Hematopoietic multipotent progenitor cell treated with erythropoietin and hydrocortisone succinate and interleukin-3 and kit ligand, for 4 days (in vitro differentiated cells): ENCODE data around the gene ZBTB7C.

Experiments
- DNase-seq: peaks from one replicate; pipeline ENCODE4 v3.0.0-alpha.2; 2015

Gene ZBTB7C

DNA sequence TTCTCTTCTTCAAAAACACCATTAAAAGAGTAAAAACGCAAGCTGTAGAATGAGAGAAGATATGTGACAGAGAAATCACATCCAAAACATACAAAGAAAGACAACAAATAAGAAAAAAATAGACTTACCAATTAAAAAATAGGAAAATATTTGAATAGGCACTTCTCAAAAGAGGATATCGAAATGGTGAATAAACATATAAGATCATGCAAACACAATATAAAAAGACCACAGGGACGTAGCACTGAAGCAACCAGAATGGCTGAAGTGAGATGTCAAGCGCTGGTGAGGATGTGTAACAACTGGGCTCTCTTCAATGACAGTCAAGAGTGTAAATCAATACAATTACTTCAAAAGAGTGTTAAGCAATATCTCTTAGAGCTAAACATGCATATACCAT is 202.3 kb downstream of the ZBTB7C start:
- no peak for DNase-seq

DNA sequence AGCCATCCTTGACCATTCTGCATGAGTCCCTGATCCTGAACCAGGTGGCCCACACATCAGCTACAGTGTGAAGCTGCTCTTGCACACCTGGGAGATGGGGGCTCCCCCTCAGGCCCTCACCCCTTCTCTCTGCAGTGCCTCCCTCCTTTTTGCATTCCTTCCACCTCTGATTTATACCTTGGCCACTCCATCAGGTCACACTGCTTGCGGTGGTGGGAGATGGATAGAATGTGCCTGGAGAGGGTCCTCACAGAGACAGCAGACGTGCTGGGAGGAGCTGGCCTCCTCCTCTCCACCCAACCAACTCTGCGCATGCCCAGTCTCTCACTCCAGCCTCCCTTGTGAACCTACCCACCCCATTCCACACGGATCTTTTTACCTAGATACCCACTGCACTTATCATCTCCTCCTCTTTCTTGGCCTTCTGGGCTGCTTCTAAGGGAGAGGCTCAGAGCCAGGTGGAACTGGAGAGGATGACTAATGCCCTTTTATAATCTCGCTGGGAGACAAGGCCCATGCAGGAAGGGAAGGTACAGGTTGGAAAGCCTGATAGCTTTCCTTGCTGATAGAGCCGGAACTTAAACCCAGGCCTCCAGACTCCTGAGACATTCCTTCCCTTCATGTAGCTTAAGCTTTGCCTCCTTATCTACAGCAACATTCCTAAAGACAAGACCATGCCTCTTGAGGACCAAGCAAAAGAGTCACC is 205.1 kb downstream of the ZBTB7C start:
- DNase-seq = no peak

DNA sequence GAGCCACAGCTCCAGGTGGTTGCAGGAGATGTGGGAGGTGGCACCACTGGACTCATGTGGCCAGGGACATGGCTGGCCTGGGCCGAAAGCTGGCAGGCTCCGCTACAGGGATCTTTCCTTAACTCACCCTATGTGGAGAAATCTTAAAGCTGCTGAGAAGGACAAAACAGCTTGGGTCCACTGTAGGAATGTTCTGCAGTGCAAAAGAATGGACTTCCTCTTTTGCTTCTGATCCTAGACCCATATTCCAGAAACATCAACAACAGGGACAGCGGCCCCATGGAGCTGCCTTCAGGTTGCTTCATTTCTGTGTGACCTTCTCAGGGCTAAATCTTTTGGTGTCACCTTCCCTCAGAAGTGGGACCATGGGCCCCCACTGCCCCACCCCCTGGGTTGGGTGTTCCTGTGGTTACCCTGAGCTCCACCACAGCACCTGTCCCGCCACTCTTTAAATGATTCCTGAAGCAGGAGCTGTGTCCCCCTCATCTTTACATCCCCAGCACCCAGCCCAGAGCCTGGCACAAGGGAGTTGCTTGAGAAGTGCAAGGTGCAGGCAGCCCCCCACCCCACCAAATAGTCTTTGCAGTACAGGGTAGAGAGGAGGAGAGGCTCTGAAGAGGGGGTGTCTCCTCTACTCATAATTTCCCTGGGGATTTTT is 205.8 kb downstream of the ZBTB7C start:
- DNase-seq = no peak

DNA sequence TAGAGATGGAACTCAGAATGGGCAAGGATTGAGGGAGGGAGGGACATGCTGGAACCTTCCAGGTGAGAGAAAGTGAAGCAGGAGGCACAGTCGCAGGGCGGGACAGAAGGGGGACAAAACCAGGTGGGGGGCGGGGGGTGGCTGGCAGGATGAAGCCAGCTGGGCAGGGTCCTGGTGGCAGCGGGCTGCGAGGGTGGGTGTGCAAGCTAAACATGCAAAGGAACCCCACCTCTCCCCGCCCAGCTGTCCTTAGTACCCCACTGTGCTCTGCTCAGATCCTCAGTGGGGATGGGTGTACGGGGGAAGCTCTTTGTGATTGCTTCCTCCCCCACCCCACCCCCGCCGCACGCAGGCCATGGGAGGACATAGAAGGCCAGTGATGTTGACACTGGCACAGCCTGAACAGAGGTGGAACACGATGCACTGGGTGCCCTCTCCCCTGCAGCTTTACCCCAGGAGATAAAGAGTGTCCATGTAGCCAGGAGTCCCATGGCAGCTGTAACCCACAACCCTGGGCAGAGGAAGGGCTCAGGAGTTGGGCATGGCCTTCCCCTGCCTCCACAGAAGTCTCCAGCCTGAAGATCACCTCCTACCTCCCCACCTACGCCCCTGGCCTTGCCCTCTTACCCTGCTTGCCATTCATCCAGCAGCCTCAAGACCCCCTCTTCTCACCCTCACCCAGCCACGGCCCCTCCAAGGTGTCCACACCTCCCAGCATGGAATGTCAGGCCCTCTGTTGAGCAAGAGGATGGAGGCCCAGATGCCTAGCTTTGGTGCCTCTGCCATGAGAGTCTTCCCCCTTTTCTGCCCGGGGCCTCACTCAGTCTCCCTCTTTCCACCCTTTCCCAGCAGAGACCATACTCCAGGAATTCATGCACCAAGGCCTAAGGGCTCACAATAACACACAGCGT is 206.6 kb downstream of the ZBTB7C start:
- DNase-seq = no peak

DNA sequence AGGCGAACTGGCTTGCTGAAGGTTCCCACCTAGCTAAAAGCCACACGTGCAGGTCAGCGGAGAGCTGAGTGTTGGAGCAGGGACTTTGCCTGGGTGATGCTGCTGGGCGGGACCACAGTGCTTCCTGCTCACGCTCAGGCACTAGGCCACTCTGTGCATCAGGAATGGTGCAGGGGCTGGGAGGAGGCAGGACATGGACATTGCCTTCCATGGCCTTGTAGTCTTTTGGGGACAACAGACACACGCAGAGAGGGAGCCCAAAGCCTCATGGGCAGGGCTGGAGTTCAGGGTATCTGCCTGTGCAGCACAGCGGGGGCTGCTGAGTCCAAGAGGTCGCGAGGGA is 207.2 kb downstream of the ZBTB7C start:
- DNase-seq = no peak

DNA sequence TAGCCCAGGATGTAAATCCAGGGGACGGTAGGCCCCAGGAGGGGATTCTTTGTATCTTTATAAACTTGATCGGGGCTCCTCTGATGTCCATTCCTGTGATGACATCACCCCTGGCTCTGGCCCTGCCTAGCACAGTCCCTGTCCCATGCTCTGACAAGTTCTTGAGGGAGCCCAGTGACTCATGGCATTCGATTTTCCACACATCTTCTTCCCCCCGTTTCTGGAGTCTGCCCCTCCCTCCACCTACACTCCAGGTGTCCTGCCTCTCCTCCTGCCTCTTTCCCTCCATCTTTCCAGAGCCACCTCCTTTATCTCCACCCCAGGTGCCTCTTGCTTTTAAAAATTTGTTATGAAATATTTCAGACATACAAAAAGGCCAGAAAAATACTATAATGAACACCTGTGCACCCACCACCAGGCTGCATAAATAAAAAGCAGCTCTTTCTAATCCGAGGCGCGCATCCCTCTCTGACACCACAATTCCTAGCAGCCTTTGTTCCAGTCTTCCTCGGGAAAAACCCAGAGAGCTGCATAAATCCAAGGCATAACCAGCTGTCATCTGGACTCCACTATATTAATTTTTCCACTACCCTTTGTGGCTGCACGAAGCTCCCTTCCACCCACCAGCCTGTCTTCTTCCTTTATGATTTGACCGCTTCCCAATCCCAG is 207.7 kb downstream of the ZBTB7C start:
- no peak for DNase-seq

DNA sequence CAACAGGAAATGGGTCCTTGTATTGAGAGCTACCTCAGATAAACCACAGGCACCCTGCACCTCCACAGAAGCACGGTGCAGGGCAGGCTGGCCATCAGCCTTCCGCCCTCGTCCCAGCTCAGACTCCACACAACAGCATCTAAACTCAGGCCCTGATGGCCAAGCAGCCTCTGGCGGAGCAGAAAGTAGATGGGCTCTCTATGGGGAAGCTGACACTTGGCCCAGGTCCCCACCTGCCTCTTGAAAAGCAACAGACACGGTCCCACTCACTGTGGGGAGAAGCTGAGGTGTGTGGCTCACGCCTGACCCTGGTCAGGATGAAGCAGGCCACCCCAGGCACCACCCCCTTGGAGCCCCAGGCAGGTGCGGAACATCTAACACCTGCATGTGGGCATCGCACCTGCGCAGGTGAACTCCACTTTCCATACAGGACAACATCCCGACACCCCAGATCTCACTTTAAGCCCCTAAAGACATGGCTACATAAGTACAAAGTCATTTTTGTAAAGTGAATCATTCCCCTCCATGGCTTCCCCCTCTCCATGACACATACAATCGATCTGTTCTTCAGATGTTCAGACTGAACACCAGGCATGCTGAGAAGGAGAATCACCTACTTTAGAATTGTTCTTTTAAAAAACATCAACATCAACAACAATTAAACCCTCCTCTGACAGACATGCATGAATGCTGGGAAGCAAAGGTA is 208.4 kb downstream of the ZBTB7C start:
- no peak for DNase-seq

DNA sequence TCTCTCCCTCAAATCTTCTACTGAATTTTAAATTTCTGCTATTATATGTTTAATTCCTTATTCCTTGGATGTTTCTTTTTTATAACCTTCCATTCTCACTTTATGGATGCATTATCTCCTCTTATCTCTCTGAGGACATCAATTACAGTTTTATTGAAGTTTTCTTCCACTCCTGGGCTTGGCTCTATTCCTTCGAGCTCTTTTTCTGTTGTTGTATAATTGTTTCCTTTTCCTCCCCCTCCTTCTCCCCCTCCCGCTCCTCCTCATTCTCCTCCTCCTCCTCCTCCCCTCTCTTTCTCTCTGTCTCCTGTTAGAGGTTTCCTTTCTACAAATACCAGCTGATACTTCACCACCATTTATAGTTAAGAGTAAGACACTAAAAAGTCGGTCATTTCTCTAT is 209.8 kb downstream of the ZBTB7C start:
- no peak for DNase-seq

DNA sequence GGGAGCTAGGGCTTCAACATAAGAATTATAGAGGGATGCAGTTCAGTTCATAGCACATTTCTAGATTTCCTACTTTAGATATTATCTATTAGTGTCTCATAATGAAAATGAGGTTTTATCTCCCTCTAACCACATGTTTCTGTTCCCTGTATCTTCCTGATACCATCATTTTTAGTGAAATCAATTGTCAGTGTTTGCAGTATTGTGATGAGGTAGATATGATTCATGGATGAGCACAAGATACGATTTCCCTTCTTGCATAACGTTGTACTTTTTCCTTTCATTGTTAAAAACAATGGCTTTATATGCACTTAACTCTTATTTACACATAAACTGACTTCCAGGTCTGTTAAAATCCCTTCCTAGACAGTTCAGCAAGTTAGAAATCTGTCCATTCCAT is 211.4 kb downstream of the ZBTB7C start:
- DNase-seq = no peak

DNA sequence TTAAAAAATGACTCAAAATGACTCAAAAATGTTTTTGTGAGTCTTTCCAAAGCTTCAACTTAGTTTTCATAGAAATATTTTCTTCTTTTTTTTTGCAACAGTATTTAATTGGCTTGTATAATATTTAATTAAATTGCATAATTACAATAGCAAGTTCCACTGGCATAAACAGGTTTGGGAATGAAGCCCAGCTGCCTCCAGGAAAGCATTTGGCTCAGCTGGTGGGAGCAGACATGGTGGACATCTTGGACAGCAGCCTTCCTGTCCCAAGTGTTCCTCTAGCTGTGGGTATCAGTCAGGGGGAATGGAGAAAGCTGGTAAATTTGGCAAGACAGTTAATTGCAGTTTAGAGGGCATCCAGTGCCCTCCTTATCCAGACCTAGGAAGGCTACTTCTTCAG is 213.4 kb downstream of the ZBTB7C start:
- DNase-seq = no peak

DNA sequence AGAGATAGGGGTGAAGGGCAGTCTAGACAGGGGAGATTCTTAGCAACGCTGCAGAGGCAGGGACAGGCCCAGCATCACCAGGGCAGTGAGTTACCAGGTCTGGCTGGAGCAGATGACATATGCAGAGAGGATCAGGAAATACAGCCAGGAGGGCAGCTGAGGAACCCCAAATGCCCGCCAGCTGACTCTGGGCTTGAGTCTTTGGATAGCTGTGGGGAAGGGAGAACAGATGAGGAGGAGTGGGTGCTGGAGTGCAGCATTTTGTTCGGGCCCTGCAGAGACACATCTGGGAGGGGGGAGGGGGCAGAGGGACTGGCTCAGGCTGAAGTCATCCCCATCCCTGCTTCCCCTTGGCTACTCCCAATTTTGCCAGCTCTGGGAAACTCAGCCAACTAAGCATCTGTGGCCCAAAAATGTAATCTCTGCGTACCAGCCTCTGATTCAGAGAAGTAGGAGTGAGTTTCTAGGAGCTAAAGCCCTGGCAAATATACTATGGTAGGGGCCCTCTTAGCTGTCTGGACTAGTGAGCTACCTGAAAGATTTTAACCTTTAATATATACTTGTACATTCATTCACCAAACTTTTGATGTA is 214.5 kb downstream of the ZBTB7C start:
- DNase-seq = no peak

DNA sequence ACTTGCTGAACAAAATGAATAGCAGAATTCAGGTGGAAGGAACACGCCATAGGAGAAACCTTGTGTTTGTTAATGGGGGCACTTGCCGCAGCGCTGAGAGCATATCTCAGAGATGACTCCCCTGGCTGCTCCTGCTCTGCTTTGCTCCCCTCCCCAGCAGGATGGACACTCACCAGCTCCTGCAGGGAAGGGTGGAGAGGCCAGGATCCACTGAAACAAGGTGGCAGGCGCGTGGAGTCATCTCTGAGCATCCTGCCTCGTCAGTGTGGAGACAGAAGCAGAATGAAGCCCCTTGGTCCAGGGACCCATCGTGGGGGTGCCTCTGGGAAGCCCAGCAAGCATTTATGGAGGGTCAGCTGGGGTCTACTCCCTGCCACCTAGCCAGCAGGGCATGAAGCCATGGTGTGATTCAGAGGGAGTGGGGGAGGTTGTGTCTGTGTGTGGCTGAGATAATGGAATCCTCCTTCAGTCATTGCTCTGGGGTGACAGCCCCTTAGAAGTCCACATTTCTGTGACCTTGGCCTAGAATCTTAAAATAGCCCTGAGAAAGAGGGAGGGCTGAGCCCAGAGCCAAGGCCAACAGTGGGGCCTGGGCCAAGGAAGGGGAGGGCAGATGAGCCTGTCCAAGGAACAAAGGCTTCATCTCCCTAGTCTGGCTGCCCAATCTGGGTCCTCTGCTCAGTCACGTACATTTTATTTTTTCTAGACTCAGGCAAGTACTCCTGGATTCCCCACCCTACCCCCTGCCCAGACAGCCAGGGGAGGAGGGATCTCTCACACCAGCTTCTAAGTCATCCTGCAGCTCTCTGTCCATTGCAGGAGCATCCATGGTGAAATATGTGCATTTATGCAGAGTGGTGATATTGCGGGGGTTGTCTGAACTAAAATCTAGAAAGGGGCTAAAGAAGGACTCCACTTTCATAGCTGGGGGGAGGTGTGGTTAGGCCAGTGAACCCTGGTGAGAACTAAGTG is 215.4 kb downstream of the ZBTB7C start:
- no peak for DNase-seq

DNA sequence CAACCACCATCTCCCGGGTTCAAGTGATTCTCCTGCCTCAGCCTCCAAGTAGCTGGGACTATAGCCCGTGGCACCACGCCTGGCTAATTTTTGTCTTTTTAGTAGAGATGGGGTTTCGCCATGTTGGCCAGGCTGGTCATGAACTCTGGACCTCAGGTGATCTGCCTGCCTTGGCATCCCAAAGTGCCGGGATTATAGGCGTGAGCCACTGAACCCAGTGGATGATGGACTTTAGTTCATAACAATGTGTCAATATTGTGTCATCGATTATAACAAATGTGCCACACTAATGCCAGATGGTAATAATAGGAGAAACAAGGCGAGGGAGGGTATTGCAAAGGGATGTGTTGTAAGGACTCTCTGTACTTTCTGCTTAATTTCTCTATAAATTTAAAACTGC is 216.6 kb downstream of the ZBTB7C start:
- DNase-seq = no peak

DNA sequence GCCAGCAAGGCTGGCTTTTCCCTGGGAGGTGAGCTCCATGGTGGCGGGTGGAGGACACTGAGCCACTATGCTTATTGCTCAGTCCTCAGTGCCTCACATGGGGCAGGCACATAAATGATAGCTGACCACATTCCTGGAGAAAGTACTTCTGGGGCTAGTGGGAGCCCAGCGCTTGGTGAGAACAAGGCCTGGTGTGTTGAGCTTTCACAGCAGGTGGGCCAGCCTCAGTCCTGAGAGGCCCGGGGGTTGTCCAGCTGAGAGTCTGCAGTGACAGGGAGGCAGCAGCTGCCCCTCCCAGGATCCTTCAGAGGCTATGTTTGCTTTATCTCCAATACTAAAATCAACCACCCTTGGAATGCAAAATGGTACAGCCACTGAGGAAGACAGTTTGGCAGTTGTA is 217.7 kb downstream of the ZBTB7C start:
- no peak for DNase-seq

DNA sequence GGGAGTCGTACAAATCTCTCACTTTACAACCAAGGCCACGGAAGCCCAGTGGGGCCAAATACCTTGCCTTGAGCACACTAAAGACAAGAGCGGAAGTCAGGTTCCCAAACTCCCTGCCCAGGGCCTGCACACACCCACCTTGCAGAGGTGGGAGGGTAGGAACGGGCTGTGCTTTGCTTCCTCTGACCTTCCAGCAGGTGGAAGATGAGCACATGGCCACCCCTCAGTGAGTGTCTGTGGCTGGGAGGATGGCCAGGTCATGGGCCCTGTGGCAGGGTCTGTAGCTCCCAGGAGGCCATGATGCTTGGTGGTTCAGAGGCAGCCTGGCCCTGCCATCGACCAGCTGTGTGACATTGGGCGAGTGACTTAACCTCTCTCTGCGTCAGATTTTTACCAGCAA is 218.2 kb downstream of the ZBTB7C start:
- no peak for DNase-seq

DNA sequence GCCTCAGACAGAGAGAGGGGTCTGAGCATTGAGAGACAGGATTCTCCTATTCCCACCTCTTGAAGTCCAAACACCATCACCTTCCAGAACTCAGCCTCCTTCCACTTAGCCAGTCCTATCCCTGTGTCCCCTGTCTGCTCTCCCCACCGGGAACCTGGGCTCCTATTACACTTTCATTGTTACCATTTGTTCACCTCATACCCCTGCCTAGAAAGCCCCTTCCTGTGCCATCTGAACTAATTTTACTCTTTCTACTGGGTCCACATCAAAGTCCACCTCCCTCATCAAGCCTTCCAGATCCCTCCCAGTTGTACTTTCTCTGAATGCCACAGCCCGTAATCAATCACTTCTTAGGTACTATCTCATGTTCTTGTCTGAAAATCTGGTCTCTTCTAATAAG is 220.6 kb downstream of the ZBTB7C start:
- no peak for DNase-seq

DNA sequence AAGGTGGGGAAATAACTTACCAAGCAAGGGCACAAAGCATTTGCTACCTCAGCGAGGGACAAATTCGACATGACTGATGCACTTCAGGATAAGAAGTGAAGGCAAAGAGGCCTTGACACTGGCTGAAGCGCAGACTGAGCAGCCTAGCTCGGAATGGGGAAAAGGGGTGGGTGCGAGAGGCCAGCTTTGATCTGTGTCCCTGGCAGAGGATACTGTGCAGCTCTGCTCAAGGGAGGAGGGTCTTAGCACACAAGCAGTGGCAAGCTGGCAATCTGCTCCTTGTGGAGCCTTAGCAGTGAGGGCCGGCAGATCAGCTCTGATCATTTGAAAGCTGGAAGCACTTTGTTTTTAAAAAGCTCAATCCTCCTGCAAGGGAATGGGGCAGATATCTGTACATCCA is 222.3 kb downstream of the ZBTB7C start:
- no peak for DNase-seq

DNA sequence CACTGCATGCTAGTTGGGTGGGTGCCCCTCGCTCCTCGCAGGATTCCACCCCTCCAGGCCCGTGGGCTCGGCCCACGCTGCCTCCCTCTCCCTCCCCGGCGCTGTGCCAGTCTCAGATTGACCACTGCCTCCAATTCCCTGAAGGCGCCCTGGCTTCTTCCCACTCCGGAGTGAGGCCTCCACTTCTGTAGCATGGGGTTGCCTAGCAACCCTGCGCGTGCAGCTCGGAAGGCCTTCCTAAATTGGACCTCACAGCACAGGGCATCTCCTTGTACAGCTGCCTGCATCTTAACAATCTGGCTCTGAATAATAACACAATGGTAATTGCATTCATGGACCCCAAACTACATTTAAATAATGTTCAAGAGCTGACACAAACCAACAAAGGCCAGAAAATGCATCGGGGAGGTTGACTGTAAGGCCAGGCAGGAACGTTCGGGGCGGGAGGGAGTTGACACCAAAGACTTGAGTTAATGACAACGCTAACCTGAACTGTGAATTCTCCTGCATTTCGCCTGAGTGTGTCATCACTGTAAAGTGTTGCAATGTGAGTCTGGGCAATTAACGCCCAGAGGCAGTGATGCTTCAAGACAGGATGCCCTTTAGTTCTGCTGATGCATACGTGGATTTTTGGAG is 222.9 kb downstream of the ZBTB7C start:
- no peak for DNase-seq

DNA sequence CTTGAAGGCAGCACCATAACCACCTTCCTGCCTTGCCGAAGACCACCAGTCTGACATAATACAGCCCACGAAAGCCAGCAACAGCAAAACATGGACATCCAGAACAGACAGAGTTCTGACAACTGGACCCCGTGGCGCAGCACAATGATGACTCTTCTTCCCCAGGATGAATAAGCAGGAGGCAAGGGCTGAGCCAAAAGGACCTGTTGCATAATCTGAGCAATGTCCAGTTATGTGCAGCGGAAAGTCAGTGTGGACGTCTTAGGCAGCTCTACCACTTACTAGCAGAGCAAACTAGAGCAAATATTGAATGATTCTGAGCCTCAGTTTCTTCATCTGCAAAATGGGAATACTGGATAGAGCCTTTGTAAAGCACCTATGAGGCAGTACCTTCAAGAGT is 225.1 kb downstream of the ZBTB7C start:
- DNase-seq = no peak

DNA sequence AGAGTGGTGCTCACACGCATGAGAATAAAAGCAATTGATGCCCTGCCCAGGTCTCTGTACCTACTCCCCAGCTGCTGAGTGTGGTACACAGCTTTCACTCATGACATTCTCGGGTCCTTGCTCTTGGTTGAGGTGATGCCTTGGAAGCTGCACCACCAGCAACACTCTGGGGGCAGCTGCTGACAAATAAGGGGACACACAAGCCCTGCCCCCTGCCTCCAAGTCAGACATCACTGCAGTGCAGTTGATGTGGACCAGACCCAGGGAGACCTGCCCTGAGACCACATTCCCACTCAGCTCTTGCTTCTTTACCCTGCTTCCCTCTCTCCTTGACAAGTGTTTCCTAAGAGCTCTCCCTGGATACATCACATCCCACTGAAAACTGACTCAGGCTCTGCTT is 225.6 kb downstream of the ZBTB7C start:
- DNase-seq = no peak

DNA sequence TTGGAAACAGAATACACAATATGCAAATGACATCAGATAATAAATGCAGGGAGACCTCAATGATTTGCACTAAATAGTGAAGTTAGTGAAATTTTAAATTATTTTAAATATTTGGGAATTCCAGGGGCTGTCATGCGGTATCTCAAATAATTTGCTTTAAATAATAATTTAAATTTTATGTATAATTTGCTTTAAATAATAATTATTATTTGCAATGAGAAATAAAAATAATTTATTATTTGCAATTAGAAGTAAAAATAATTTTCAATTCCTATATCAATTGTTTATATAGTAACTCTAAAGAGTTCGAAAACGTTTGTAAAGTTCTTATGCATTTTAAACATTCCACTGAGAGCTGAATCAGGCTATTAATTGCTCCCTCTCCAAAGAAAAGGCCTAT is 226.4 kb downstream of the ZBTB7C start:
- no peak for DNase-seq
